ENCODE measurements around the gene MAGI2.

The MAGI2 gene

GRCh38 chr7:78395298-78396036, 1058.0 kb downstream of the MAGI2 start:
- H3K4me3 ChIP-seq (ENCODE audit: low read depth, low read length) = no peak overlapping the region
- no peak for TF ChIP-seq CTCF (conservative IDR thresholded peaks at IDR 0.05; ENCODE audit: low read depth, low read length)
- no peak for DNase-seq (ENCODE audit: low read depth)

GRCh38 chr7:78389022-78389421, 1064.4 kb downstream of the MAGI2 start:
- no peak for TF ChIP-seq CTCF (conservative IDR thresholded peaks at IDR 0.05; ENCODE audit: low read depth, low read length)
- DNase-seq (ENCODE audit: low read depth) = no peak
- no peak overlapping the region for H3K4me3 ChIP-seq (ENCODE audit: low read depth, low read length)

GRCh38 chr7:78386520-78386919, 1066.9 kb downstream of the MAGI2 start:
- H3K4me3 ChIP-seq (ENCODE audit: low read depth, low read length) = no peak overlapping the region
- DNase-seq (ENCODE audit: low read depth) = no peak
- TF ChIP-seq CTCF (conservative IDR thresholded peaks at IDR 0.05; ENCODE audit: low read depth, low read length) = no peak

GRCh38 chr7:78383096-78383880, 1070.2 kb downstream of the MAGI2 start:
- H3K4me3 ChIP-seq (ENCODE audit: low read depth, low read length) = no peak overlapping the region
- TF ChIP-seq CTCF (conservative IDR thresholded peaks at IDR 0.05; ENCODE audit: low read depth, low read length) = no peak
- DNase-seq (ENCODE audit: low read depth) = no peak

GRCh38 chr7:78379148-78379547, 1074.3 kb downstream of the MAGI2 start:
- H3K4me3 ChIP-seq (ENCODE audit: low read depth, low read length) = no peak overlapping the region
- DNase-seq (ENCODE audit: low read depth) = peak; percentile 4
- no peak for TF ChIP-seq CTCF (conservative IDR thresholded peaks at IDR 0.05; ENCODE audit: low read depth, low read length)

GRCh38 chr7:78377532-78377931, 1075.9 kb downstream of the MAGI2 start:
- TF ChIP-seq CTCF (conservative IDR thresholded peaks at IDR 0.05; ENCODE audit: low read depth, low read length) = no peak
- H3K4me3 ChIP-seq (ENCODE audit: low read depth, low read length) = no peak overlapping the region
- no peak for DNase-seq (ENCODE audit: low read depth)

Data from choroid plexus epithelial cell (primary cell).